Thyroid gland (tissue), 4 donors: ENCODE results near the gene ZNF654. TPM values are rescaled to one million over a fixed set of nuclear protein-coding genes. Genes with fewer than 3 reads are reported as not detected.
"Not testable (repeated sequence)": the region's sequence is repeated elsewhere in the genome, so short reads cannot be mapped to it uniquely, and the experiment has no call there.

Experiments
- DNase-seq, 2 donors: peaks; one replicate each; pipeline ENCODE4 v3.0.0-alpha.2; 2019
- H3K27ac ChIP-seq, 3 donors: fragments of 200-600 bp; sonication (generic); 1 replicate in 2 of 3; 2 replicates in 1 of 3; pipeline ENCODE4 v1.5.1; 2016 to 2019; ENCODE audit warnings: mild to moderate bottlenecking in 1 of 3, moderate library complexity in 1 of 3
- H3K27me3 ChIP-seq: fragments of 200-600 bp; sonication (generic); one replicate; pipeline ENCODE4 v1.5.1; 2019
- H3K36me3 ChIP-seq, 2 donors: fragments of 200-600 bp; sonication (generic); one replicate each; pipeline ENCODE4 v1.5.1; 2016 to 2019
- H3K4me1 ChIP-seq, 2 donors: fragments of 200-600 bp; sonication (generic); one replicate each; pipeline ENCODE4 v1.5.1; 2017 to 2019
- H3K4me3 ChIP-seq, 3 donors: fragments of 200-600 bp; sonication (generic); replicated peaks in 1 of 3; 1 replicate in 2 of 3; 2 replicates in 1 of 3; pipeline ENCODE4 v1.5.1; 2016; ENCODE audit warnings: mild to moderate bottlenecking in 1 of 3
- H3K9me3 ChIP-seq: fragments of 200-600 bp; sonication (generic); one replicate; pipeline ENCODE4 v1.5.1; 2017
- CTCF ChIP-seq, 6 experiments: fragments of 200-600 bp in 3 of 6; fragments of 450-650 bp in 3 of 6; sonication (generic) in 3 of 6; IDR thresholded peaks; one replicate each; pipeline ENCODE4 v1.5.1; 2016 to 2019; ENCODE audit warnings: antibody characterized with exemption in 6 of 6, mild to moderate bottlenecking in 2 of 6, inconsistent platforms in 1 of 6, moderate library complexity in 1 of 6
- POLR2A ChIP-seq, 2 donors: fragments of 450-650 bp; IDR thresholded peaks; one replicate each; pipeline ENCODE4 v1.6.1; 2017; ENCODE audit warnings: antibody characterized with exemption in 2 of 2, mild to moderate bottlenecking in 2 of 2, moderate library complexity in 1 of 2
- WGBS, 2 donors: methylation state at CpG; one replicate each; pipeline ENCODE4 v1.1.5; 2017; 5-methylcytosine and 5-hydroxymethylcytosine counted together
- intact Hi-C: fragments of 100-400 bp; cut with DNase I; formaldehyde crosslinking; loops from one replicate; pipeline ENCODE4 v1.15.1; 2023
- total RNA-seq, 4 donors: library from RNA; depleted of rRNA; stranded (reverse); fragments of >200 nt; gene quantifications; one replicate each; pipeline ENCODE4 v1.2.3, GENCODE V29; 2016

The ZNF654 gene
- total RNA-seq, 4 donors from 2014 or later = 14.0 to 28.8 (median 15.7) TPM

DNA sequence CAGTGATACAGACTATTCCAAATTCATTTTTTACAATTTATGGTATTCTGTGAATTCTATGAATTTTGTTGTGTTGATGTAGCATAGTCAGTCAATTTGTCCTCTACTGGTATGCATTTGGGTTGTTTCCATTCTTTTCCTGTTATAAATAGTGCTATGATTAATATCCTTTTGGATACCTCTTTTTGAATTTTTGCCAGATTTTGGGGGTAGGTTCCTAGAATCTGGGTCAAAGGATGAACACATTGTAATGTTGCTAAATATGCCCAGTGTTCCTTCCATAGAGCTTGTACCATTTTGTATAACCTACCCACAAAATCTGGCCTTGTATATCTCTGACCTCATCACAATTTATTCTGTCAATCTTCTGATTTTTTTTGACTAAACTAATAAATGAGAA, 46.3 kb downstream of the ZNF654 start:
- H3K36me3 ChIP-seq = no peaks in the 10 kb centered on the region
- intact Hi-C loops = no loop called here
- TF ChIP-seq CTCF (IDR thresholded peaks at IDR 0.05) = no peak
- TF ChIP-seq POLR2A (IDR thresholded peaks at IDR 0.05) = no peak
- no peaks in the 10 kb centered on the region for H3K4me1 ChIP-seq
- no peaks in the 10 kb centered on the region for H3K27me3 ChIP-seq
- DNase-seq = no peak
- H3K9me3 ChIP-seq = no peaks in the 10 kb centered on the region
- H3K27ac ChIP-seq = no peak overlapping the region
- H3K4me3 ChIP-seq = no peak overlapping the region

DNA sequence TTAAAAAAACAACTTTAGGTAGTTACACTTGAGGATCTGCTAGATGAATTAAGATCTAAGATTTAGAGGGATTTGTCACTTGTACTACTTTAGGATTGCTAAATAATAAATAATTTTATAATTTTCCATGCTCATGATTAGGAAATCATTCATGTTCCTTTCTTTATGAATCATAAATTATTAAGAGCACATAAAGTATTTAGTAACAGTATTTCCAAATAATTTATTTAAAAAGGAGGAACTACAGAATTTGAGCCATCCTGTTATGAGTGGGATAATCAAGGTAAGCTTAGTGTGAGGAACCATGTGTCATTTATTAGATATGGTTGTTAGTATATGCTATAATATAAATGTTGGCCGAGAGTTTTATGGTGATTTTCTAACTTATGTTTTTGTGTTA, 53.2 kb downstream of the ZNF654 start:
- no peaks in the 10 kb centered on the region for H3K9me3 ChIP-seq
- TF ChIP-seq CTCF (IDR thresholded peaks at IDR 0.05) (no peak), POLR2A (IDR thresholded peaks at IDR 0.05) (no peak)
- H3K4me1 ChIP-seq = no peaks in the 10 kb centered on the region
- no peak overlapping the region for H3K27ac ChIP-seq
- H3K4me3 ChIP-seq = no peak overlapping the region
- peaks cover 0 to 3% of the 10 kb centered on the region in 2 donors for H3K36me3 ChIP-seq
- DNase-seq = no peak
- intact Hi-C loops = no loop called here
- no peaks in the 10 kb centered on the region for H3K27me3 ChIP-seq
- 94 to 95% methylated on average over 1 of the region's 1 CpG for WGBS, 2 donors

DNA sequence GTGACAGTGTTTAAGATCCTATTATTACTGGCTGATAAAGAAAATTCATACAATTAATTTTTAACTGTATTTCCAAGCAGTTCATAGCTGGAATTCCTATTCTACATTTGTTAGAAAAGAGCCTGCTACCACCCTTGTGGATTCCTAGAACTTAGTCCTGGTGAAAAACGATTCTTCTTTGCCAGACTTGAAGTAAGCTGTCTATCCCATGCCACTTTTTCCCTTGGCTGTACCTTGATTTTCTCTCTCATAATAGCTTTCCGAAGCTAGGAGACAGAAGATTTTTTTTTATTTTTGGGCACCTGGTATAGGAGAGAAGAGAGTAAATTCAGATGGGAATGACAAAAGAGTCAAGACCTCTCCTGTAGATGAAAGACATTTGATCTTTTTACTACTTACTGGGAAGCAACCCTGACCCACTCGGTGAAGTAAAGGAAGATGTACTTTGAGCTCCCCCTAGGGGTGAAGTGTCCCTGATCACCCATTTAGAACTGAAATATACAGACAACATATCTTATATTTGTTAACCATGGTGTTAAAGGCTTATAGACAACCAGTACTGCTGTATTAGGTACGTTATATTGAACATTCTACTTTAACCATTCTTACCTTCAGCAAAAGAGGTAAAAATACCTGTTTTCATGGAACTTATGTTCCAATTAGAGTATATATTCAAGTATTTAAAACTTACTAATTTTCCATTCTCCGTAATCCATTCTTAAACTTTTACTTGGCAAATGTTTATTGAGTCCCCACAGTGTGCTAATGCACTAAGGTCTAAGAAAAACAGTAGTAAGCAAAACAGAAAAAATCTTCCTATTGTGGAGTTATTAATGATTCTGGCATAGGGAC, 54.5 kb downstream of the ZNF654 start:
- WGBS, 2 donors = 48 to 50% methylated on average over 5 of the region's 5 CpGs
- H3K9me3 ChIP-seq = no peaks in the 10 kb centered on the region
- intact Hi-C loops = no loop called here

DNA sequence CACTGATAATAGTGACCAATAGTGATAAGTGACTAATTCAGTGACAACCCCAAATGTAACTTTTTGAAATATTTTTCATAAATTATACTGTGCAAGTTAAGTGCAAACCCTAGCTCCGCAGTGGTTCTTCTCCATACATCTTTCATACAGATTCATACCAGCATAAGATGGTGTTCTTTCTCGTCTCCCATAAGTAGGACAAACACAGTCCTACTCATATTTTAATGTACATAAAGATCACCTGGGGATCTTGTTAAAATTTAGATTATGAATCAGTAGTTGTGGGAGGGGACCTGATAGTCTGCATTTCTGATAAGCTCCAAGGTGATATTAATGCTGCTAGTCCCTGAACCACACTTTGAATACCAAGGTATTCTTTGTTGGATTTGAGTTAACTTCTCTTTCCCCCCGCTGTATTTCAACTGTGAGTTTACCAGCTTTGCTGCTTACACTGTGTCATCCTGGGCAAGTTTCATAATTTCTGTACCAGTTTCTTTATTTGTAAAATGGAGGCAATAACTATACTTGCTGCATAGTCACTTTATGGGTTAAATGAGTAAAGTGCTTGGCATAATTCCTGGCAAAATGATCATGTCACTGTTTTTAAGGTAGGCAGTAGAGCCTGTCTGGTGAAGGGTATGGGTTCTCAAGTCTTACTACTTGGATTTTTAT, 56.0 kb downstream of the ZNF654 start:
- Histone ChIP-seq H3K27ac (no peak overlapping the region), H3K9me3 (no peaks in the 10 kb centered on the region), H3K4me3 (no peak overlapping the region), H3K27me3 (no peaks in the 10 kb centered on the region), H3K36me3 (peaks cover 0 to 3% of the 10 kb centered on the region in 2 donors), H3K4me1 (no peaks in the 10 kb centered on the region)
- intact Hi-C loops = no loop called here
- DNase-seq = no peak
- WGBS, 2 donors = 99% methylated on average over 3 of the region's 3 CpGs
- TF ChIP-seq POLR2A (IDR thresholded peaks at IDR 0.05) (no peak), CTCF (IDR thresholded peaks at IDR 0.05) (no peak)

More for the DNA sequence above, 54.5 kb downstream of the ZNF654 start:
- no peaks in the 10 kb centered on the region for H3K4me1 ChIP-seq
- no peaks in the 10 kb centered on the region for H3K27me3 ChIP-seq
- peaks cover 0 to 3% of the 10 kb centered on the region in 2 donors for H3K36me3 ChIP-seq
- peak; percentile 47 to 69 (median 62) for TF ChIP-seq CTCF (IDR thresholded peaks at IDR 0.05)
- TF ChIP-seq POLR2A (IDR thresholded peaks at IDR 0.05) = no peak
- H3K27ac ChIP-seq = no peak overlapping the region
- peak; percentile 47 to 55 for DNase-seq
- H3K4me3 ChIP-seq = no peak overlapping the region

DNA sequence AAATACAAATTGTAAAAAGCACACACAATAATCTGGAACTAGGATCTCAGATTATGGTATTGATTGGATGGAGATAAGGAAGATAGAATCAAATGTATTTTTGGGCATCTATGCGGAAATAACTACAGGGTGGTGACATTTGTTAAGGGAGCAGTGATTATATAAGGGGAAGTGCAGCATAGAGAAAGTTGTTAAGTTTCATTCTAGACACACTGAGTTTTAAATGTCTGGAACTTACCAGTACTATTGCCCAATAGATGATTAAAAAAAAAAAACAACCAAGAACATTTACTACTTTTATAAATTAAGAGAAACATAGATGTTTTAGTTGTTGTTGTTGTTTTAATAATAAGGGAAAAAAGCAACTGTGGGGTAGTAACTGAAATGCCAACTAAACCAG, 58.6 kb downstream of the ZNF654 start:
- 0 to 41% methylated on average over 1 of the region's 1 CpG for WGBS, 2 donors
- Histone ChIP-seq H3K27ac (no peak overlapping the region), H3K9me3 (no peaks in the 10 kb centered on the region), H3K4me1 (no peaks in the 10 kb centered on the region), H3K27me3 (no peaks in the 10 kb centered on the region), H3K4me3 (no peak overlapping the region), H3K36me3 (peaks cover 0 to 3% of the 10 kb centered on the region in 2 donors)
- no peak for DNase-seq
- intact Hi-C loops = no loop called here
- TF ChIP-seq CTCF (IDR thresholded peaks at IDR 0.05) (no peak), POLR2A (IDR thresholded peaks at IDR 0.05) (no peak)

DNA sequence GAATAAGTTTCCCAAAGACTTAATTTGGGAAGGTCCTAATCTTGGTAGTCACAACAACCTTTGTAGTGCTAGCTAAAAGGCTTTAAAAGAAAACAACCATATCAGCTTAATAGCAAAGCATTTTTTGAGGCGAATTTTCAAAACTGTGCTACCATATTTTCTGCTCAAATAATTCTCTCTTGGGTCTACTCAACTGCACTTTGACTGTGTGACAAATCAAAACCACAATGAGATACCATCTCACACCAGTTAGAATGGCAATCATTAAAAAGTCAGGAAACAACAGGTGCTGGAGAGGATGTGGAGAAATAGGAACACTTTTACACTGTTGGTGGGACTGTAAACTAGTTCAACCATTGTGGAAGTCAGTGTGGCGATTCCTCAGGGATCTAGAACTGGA, 59.5 kb downstream of the ZNF654 start:
- H3K9me3 ChIP-seq, H3K27ac ChIP-seq, H3K27me3 ChIP-seq, DNase-seq, H3K36me3 ChIP-seq, H3K4me1 ChIP-seq, H3K4me3 ChIP-seq, intact Hi-C loops: not testable (repeated sequence)
- 96 to 100% methylated on average over 1 of the region's 2 CpGs for WGBS, 2 donors
